SU-DHL-6 (cell line): ENCODE data around the gene ABI1.

Experiments used
- H2AFZ ChIP-seq: fragments of 200-600 bp; sonication (generic); 2 replicates; pipeline ENCODE4 v1.6.1; 2014; ENCODE audit warnings: low read depth, mild to moderate bottlenecking, moderate library complexity, mixed read lengths, antibody characterized with exemption, low read length; ENCODE audit not compliant: severe bottlenecking
- H3F3A ChIP-seq: fragments of 200-600 bp; shearing (Covaris generic); 2 replicates; pipeline ENCODE4 v1.6.0; 2016; ENCODE audit warnings: antibody characterized with exemption, mild to moderate bottlenecking; ENCODE audit not compliant: insufficient read depth
- H3K27ac ChIP-seq: fragments of 200-600 bp; sonication (generic); 2 replicates; pipeline ENCODE4 v1.5.1; 2016; ENCODE audit warnings: low read depth, mild to moderate bottlenecking, low read length, moderate library complexity, mixed read lengths
- H3K27me3 ChIP-seq: fragments of 200-600 bp; sonication (generic), shearing (Covaris generic); 2 replicates; pipeline ENCODE4 v1.6.0; 2014; ENCODE audit warnings: mild to moderate bottlenecking, low read length
- H3K36me3 ChIP-seq: fragments of 200-600 bp; sonication (generic); 2 replicates; pipeline ENCODE4 v1.6.1; 2014; ENCODE audit warnings: mild to moderate bottlenecking, low read length, mixed read lengths
- H3K4me2 ChIP-seq: fragments of 300-600, 200-600 bp; shearing (Covaris generic), sonication (generic); 2 replicates; pipeline ENCODE4 v1.6.0; 2014; ENCODE audit warnings: low read length, low read depth, mild to moderate bottlenecking; ENCODE audit not compliant: poor library complexity, severe bottlenecking
- H3K4me3 ChIP-seq: fragments of 200-600 bp; sonication (generic); 2 replicates; pipeline ENCODE4 v1.5.1; 2014; ENCODE audit warnings: antibody characterized with exemption, low read length, mild to moderate bottlenecking, mixed read lengths; ENCODE audit not compliant: insufficient read depth, poor library complexity, severe bottlenecking
- H3K79me2 ChIP-seq: fragments of 200-600 bp; sonication (generic); 2 replicates; pipeline ENCODE4 v1.6.1; 2014; ENCODE audit warnings: mild to moderate bottlenecking, low read length, moderate library complexity; ENCODE audit not compliant: insufficient read depth
- H3K9ac ChIP-seq: fragments of 200-600 bp; sonication (generic); 2 replicates; pipeline ENCODE4 v1.7.0; 2014; ENCODE audit warnings: mild to moderate bottlenecking, low read length
- H3K9me2 ChIP-seq: fragments of 200-600 bp; sonication (generic); replicated peaks from 2 replicates; pipeline ENCODE4 v1.6.1; 2014; ENCODE audit warnings: low read length; ENCODE audit not compliant: insufficient read depth
- H3K9me3 ChIP-seq: fragments of 200-600 bp; sonication (generic); 2 replicates; pipeline ENCODE4 v1.6.1; 2014; ENCODE audit warnings: low read length, mixed read lengths; ENCODE audit not compliant: insufficient read depth
- H4K20me1 ChIP-seq: fragments of 200-600 bp; sonication (generic); 2 replicates; pipeline ENCODE4 v1.6.1; 2014; ENCODE audit warnings: low read depth, mild to moderate bottlenecking, antibody characterized with exemption, low read length, moderate library complexity, mixed read lengths
- CTCF ChIP-seq: fragments of 200-600 bp; sonication (generic); IDR thresholded peaks from one replicate; pipeline ENCODE4 v1.5.1; 2017; ENCODE audit warnings: antibody characterized with exemption, mild to moderate bottlenecking, low read length, moderate library complexity; ENCODE audit not compliant: insufficient read depth, poor library complexity, severe bottlenecking
- EZH2phosphoT487 ChIP-seq: fragments of 200-600 bp; sonication (generic), shearing (Covaris generic); conservative IDR thresholded peaks from 2 replicates; pipeline ENCODE4 v1.6.1; 2018; ENCODE audit warnings: mild to moderate bottlenecking, antibody characterized with exemption, low read length, moderate library complexity, mixed read lengths

The ABI1 gene

GRCh38 chr10:26697922-26698608 is 162.7 kb downstream of the ABI1 start:
- Histone ChIP-seq H3K36me3 (peaks cover 8% of the 10 kb centered on the region; the same call in 1 of the 2 replicates), H3K4me3 (peak overlapping the region; percentile 93), H3K79me2 (peaks cover 55% of the 10 kb centered on the region), H3F3A (0 out of 2 replicates have a peak, but pooled peaks cover 5% of the 10 kb centered on the region), H4K20me1 (peaks cover 1% of the 10 kb centered on the region; the same call in 1 of the 2 replicates), H3K9ac (peak overlapping the region; percentile 97), H3K9me2 (no peaks in the 10 kb centered on the region), H2AFZ (peak overlapping the region; percentile 80), H3K27ac (peak overlapping the region; percentile 75), H3K9me3 (no peaks in the 10 kb centered on the region), H3K27me3 (no peaks in the 10 kb centered on the region), H3K4me2 (peak overlapping the region; percentile 99)
- no peak for TF ChIP-seq CTCF
- TF ChIP-seq EZH2phosphoT487: no peak

- Histone ChIP-seq H4K20me1 (no peaks in the 10 kb centered on the region; the same call in 1 of the 2 replicates), H3K4me3 (peak within 1 kb of the TSS; percentile 93), H3K9me2 (no peaks in the 10 kb centered on the region), H3F3A (0 out of 2 replicates have a peak, but pooled peaks cover 5% of the 10 kb centered on the region), H3K27ac (peak within 1 kb of the TSS; percentile 75), H3K4me2 (peak within 1 kb of the TSS; percentile 99), H3K9me3 (no peaks in the 10 kb centered on the region), H2AFZ (peak within 1 kb of the TSS; percentile 80), H3K79me2 (peaks cover 48% of the 10 kb centered on the region), H3K9ac (peak within 1 kb of the TSS; percentile 97), H3K27me3 (no peaks in the 10 kb centered on the region), H3K36me3 (0 out of 2 replicates have a peak, but pooled peaks cover 1% of the 10 kb centered on the region)
- TF ChIP-seq CTCF (no peak), EZH2phosphoT487 (no peak)
These were observed 163.4 kb downstream of the ABI1 start, which contains the start of gene PDSS1 for GRCh38 chr10:26697163-26697921. Gene PDSS1, plus strand, starts transcription at chr10:26697701. Its CDS starts 11 bp downstream, at chr10:26697712.

GRCh38 chr10:26696786-26697162 is 164.0 kb downstream of the ABI1 start:
- no peak for TF ChIP-seq CTCF
- Histone ChIP-seq H3K4me3 (peak overlapping the region; percentile 93), H2AFZ (peak overlapping the region; percentile 80), H3K9ac (peak overlapping the region; percentile 97), H3K27ac (peak overlapping the region; percentile 75), H4K20me1 (no peaks in the 10 kb centered on the region; the same call in 1 of the 2 replicates), H3K36me3 (no peaks in the 10 kb centered on the region), H3K9me2 (no peaks in the 10 kb centered on the region), H3K9me3 (no peaks in the 10 kb centered on the region), H3K27me3 (no peaks in the 10 kb centered on the region), H3F3A (0 out of 2 replicates have a peak, but pooled peaks cover 5% of the 10 kb centered on the region), H3K4me2 (peak overlapping the region; percentile 99), H3K79me2 (peaks cover 43% of the 10 kb centered on the region)
